GM18508 (cell line): ENCODE results near the gene S100A5.

ENCODE experiments used
- ATAC-seq: cut with Tn5 transposase; IDR thresholded peaks from one replicate; pipeline ENCODE4 v1.9.1; 2021; ENCODE audit warnings: moderate number of reproducible peaks; ENCODE audit not compliant: insufficient read depth, unreplicated experiment

The S100A5 gene

GRCh38 chr1:153513023-153513422 lies 27.7 kb downstream of the S100A5 start:
- no peak for ATAC-seq

DNA sequence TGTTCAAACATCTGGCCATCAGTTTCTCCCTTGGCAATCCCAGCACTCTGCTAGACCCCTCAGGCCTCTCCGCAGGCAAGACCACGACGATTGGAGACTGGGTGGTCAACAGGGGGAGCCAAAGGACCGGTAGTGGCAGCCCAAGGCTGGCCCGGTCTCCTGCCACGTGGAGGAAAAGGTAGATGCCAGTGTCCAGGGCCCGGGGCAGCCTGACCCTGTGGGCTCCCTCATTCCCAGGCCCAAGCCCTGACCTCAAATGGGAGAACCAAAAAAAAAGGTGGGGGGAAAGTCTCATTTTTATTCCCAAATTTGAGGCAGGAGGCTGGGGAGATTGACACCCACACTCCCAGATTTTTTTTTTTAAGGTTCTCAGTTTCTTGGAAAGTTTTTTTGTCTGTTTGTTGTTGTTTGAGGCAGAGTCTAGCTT lies 29.7 kb downstream of the S100A5 start:
- ATAC-seq = no peak

DNA sequence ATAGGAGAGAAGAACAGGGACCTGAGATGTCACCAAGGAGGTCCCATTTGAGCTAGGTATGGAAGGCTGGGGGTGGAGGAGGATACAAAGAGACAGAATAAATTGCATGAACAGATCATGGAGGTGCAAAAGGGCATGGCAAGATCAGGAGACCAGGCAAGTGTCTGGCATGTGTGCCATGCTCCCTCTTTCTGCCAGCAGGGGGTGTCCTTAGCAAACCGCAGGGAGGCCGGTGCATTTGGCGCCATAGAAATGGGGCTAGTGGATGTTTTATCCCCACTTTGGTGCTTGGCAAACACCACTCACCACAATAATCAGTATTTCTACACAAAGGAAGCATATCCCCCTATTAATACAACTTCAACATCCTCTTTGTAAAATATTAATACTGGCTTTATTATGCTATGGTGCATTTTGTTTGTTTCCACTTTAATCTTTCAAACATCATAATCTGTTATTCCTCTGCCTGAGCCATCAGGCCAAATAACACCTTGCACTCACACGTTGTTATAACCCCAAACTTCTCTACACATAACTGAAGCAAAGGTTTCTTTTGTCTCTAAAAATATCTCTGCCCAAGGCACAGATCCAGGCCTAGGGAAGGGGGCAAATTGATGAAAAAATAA lies 30.9 kb downstream of the S100A5 start:
- ATAC-seq = no peak

- no peak for ATAC-seq
Observed at GRCh38 chr1:153509036-153509435, 31.7 kb downstream of the S100A5 start.

GRCh38 chr1:153507926-153508583 lies 32.7 kb downstream of the S100A5 start:
- no peak for ATAC-seq

DNA sequence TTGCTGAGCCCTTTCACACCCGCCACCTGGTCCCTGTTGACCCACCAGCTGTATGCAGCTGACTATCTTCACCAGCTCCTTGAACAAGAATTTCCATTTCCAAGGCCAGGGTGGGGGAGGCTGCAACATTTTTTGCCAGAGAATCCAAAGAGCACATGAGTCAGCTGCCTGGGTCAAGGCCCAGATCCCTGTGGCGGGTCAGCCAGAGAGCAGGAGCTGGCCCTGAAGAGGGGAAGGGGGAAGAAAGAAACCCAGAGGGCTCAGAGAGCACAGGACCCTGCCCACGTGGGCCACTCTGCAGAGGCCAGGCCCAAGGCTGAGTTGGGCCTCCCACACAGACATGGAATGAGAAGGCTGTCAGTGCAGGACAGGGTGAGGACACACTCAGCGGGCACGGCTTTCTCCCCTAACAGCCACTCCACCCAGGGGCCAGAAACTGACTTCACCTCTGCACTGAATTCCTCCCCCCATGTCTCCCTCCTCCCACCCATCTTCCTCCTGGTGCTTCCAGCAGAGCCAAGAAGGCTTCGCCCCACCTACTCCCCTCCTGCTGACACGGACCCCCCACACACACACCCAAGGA lies 33.8 kb downstream of the S100A5 start:
- ATAC-seq = no peak

GRCh38 chr1:153506386-153506785 lies 34.3 kb downstream of the S100A5 start:
- ATAC-seq = no peak

GRCh38 chr1:153505576-153505975 lies 35.2 kb downstream of the S100A5 start:
- ATAC-seq = no peak

GRCh38 chr1:153503766-153504165 lies 37.0 kb downstream of the S100A5 start:
- ATAC-seq = no peak

GRCh38 chr1:153498746-153499145 lies 42.0 kb downstream of the S100A5 start:
- no peak for ATAC-seq

DNA sequence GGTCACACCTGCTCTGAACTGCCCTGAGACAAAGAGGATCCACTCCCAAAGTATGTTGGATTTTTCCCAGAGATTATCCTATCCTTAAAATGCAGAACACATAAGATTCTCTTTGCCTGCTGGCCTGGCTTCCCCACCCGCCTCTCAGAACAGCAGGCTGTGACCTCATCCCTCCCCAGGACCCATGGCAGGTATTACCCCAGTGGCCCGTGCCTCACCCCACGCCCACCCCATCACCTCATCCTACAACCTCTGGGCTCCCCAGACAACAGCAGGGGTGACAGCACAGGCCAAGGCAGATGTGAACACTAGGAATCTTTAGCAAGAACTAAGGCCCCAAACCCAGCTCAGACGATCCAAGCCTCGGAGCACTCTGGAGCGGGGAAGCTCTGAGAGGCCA lies 45.2 kb downstream of the S100A5 start:
- ATAC-seq = no peak

DNA sequence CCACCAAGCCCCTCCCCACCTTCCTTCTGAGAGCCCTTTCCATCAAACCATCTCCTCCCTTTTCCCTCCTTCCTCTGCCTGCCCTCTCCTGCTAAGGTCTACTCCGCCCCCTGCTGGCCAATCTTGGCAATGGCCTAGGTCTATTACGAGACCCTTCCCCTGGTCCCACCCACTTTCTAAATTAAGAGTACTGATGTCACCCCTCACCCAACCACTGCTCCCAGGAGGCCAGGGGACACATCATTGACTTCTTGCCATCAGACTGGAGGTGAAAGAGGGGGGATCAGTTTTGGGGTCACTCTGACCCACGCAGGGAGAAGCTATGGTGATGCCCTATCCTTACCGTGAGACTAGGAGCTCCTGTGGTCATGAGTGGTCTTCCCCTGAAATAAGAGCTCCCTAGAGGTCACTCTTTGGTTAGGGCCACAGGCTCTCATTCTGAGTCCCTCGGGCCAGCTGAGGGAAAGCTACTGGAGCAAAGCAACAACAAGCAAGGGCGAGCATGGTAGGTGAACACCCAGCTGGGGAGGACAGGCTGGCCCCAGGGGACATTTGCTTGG lies 45.7 kb downstream of the S100A5 start:
- no peak for ATAC-seq

DNA sequence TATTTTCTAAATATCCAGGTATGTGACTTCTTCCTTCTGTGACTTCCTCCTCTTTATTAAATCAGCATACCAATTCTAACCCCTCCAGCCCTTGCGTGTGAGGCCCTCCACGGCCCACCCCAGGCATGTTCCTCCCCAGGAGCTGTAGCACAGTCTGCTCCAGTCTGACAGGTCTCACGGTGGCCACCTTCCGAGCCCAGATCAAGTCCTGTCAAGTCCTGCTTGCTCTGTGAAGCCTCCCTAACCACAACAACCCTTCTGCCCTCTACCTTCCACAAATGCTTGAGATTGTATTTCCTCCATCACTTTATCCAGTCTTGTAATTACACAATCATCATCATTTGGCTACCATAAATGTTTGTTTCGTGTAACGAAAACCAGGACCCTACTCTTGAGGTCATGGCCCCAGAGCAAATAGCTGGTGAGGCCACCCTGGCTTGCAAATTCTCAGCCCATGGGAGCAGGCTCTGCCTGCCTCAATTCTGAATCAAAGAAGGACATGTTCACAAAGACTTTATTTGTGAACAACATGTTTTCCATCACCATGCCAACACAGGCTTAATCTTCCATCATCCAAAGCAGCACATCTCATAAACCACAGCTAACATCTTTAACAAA lies 47.3 kb downstream of the S100A5 start:
- no peak for ATAC-seq

GRCh38 chr1:153490272-153491051 lies 50.3 kb downstream of the S100A5 start:
- ATAC-seq = no peak

- ATAC-seq = no peak
Observed at GRCh38 chr1:153488731-153489130, 52.0 kb downstream of the S100A5 start.

DNA sequence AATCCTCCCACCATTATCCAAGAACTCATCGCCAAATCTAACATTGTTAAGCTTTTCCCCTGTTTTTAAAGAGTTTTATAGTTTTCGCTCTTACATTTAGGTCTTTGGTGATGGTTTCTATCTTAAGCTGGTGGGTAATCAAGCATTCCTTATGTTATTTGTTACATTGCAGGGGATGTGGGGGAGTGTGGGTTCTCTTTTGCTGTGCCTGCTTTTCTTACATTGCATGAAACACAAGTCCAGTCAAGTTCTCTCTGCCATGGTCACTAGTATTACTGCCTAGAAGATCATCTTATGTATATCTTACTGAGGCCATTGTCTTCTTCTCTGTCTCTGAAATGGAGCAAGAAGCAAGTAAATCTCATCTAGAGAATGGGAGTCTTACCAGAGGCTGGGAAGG lies 53.0 kb downstream of the S100A5 start:
- ATAC-seq = no peak
